GM12865 (cell line): Measurements from ENCODE around the gene RTN4.
"Not testable (repeated sequence)": the region's sequence is repeated elsewhere in the genome, so short reads cannot be mapped to it uniquely, and the experiment has no call there.

Experiments used
- DNase-seq: peaks from one replicate; pipeline ENCODE4 v3.0.0; 2010; ENCODE audit warnings: low read depth
- H3K4me3 ChIP-seq: 2 replicates; pipeline ENCODE4 v1.5.1; 2011; ENCODE audit warnings: mild to moderate bottlenecking, low read depth, low read length, control low read depth
- CTCF ChIP-seq: IDR thresholded peaks from 2 replicates; pipeline ENCODE4 v1.5.1; 2011; ENCODE audit warnings: low read length, control low read depth, low read depth, inconsistent platforms; ENCODE audit not compliant: insufficient read depth; ENCODE audit errors: missing control alignments

The RTN4 gene

GRCh38 chr2:55093381-55093780 is 43.1 kb upstream of the RTN4 start:
- TF ChIP-seq CTCF = no peak
- H3K4me3 ChIP-seq = no peak overlapping the region
- DNase-seq = no peak

- no peak overlapping the region for H3K4me3 ChIP-seq
- no peak for TF ChIP-seq CTCF
- DNase-seq = no peak
Measured at GRCh38 chr2:55092439-55092838, 42.2 kb upstream of the RTN4 start.

- not testable (repeated sequence) for DNase-seq, H3K4me3 ChIP-seq
Measured at GRCh38 chr2:55091681-55092080, 41.4 kb upstream of the RTN4 start.

- no peak for TF ChIP-seq CTCF
- no peak for DNase-seq
- H3K4me3 ChIP-seq = no peak overlapping the region
Measured at GRCh38 chr2:55090702-55091101, 40.5 kb upstream of the RTN4 start.

- DNase-seq = no peak
- H3K4me3 ChIP-seq = no peak overlapping the region
- no peak for TF ChIP-seq CTCF
Measured at GRCh38 chr2:55089726-55090125, 39.5 kb upstream of the RTN4 start.

- TF ChIP-seq CTCF = no peak
- no peak for DNase-seq
- H3K4me3 ChIP-seq = no peak overlapping the region
Measured at GRCh38 chr2:55088400-55088799, 38.1 kb upstream of the RTN4 start.

- H3K4me3 ChIP-seq = no peak overlapping the region
- TF ChIP-seq CTCF = no peak
- DNase-seq = no peak
Measured at GRCh38 chr2:55087936-55088335, 37.7 kb upstream of the RTN4 start.

GRCh38 chr2:55087501-55087900 is 37.2 kb upstream of the RTN4 start:
- TF ChIP-seq CTCF = no peak
- no peak overlapping the region for H3K4me3 ChIP-seq
- DNase-seq = no peak
